SU-DHL-6 (cell line): ENCODE measurements around the gene SF3B1.

Source experiments
- H2AFZ ChIP-seq: fragments of 200-600 bp; sonication (generic); 2 replicates; pipeline ENCODE4 v1.6.1; 2014; ENCODE audit warnings: low read depth, mild to moderate bottlenecking, moderate library complexity, mixed read lengths, antibody characterized with exemption, low read length; ENCODE audit not compliant: severe bottlenecking
- H3F3A ChIP-seq: fragments of 200-600 bp; shearing (Covaris generic); 2 replicates; pipeline ENCODE4 v1.6.0; 2016; ENCODE audit warnings: antibody characterized with exemption, mild to moderate bottlenecking; ENCODE audit not compliant: insufficient read depth
- H3K27ac ChIP-seq: fragments of 200-600 bp; sonication (generic); 2 replicates; pipeline ENCODE4 v1.5.1; 2016; ENCODE audit warnings: low read depth, mild to moderate bottlenecking, low read length, moderate library complexity, mixed read lengths
- H3K27me3 ChIP-seq: fragments of 200-600 bp; sonication (generic), shearing (Covaris generic); 2 replicates; pipeline ENCODE4 v1.6.0; 2014; ENCODE audit warnings: mild to moderate bottlenecking, low read length
- H3K36me3 ChIP-seq: fragments of 200-600 bp; sonication (generic); 2 replicates; pipeline ENCODE4 v1.6.1; 2014; ENCODE audit warnings: mild to moderate bottlenecking, low read length, mixed read lengths
- H3K4me2 ChIP-seq: fragments of 300-600, 200-600 bp; shearing (Covaris generic), sonication (generic); 2 replicates; pipeline ENCODE4 v1.6.0; 2014; ENCODE audit warnings: low read length, low read depth, mild to moderate bottlenecking; ENCODE audit not compliant: poor library complexity, severe bottlenecking
- H3K4me3 ChIP-seq: fragments of 200-600 bp; sonication (generic); 2 replicates; pipeline ENCODE4 v1.5.1; 2014; ENCODE audit warnings: antibody characterized with exemption, low read length, mild to moderate bottlenecking, mixed read lengths; ENCODE audit not compliant: insufficient read depth, poor library complexity, severe bottlenecking
- H3K79me2 ChIP-seq: fragments of 200-600 bp; sonication (generic); 2 replicates; pipeline ENCODE4 v1.6.1; 2014; ENCODE audit warnings: mild to moderate bottlenecking, low read length, moderate library complexity; ENCODE audit not compliant: insufficient read depth
- H3K9ac ChIP-seq: fragments of 200-600 bp; sonication (generic); 2 replicates; pipeline ENCODE4 v1.7.0; 2014; ENCODE audit warnings: mild to moderate bottlenecking, low read length
- H3K9me2 ChIP-seq: fragments of 200-600 bp; sonication (generic); replicated peaks from 2 replicates; pipeline ENCODE4 v1.6.1; 2014; ENCODE audit warnings: low read length; ENCODE audit not compliant: insufficient read depth
- H3K9me3 ChIP-seq: fragments of 200-600 bp; sonication (generic); 2 replicates; pipeline ENCODE4 v1.6.1; 2014; ENCODE audit warnings: low read length, mixed read lengths; ENCODE audit not compliant: insufficient read depth
- H4K20me1 ChIP-seq: fragments of 200-600 bp; sonication (generic); 2 replicates; pipeline ENCODE4 v1.6.1; 2014; ENCODE audit warnings: low read depth, mild to moderate bottlenecking, antibody characterized with exemption, low read length, moderate library complexity, mixed read lengths
- EZH2phosphoT487 ChIP-seq: fragments of 200-600 bp; sonication (generic), shearing (Covaris generic); conservative IDR thresholded peaks from 2 replicates; pipeline ENCODE4 v1.6.1; 2018; ENCODE audit warnings: mild to moderate bottlenecking, antibody characterized with exemption, low read length, moderate library complexity, mixed read lengths
- TF ChIP-seq, protein P1 (sequence below): fragments of 200-600 bp; sonication (generic); IDR thresholded peaks from one replicate; pipeline ENCODE4 v1.5.1; 2017; ENCODE audit warnings: antibody characterized with exemption, mild to moderate bottlenecking, low read length, moderate library complexity; ENCODE audit not compliant: insufficient read depth, poor library complexity, severe bottlenecking

SF3B1 gene

DNA sequence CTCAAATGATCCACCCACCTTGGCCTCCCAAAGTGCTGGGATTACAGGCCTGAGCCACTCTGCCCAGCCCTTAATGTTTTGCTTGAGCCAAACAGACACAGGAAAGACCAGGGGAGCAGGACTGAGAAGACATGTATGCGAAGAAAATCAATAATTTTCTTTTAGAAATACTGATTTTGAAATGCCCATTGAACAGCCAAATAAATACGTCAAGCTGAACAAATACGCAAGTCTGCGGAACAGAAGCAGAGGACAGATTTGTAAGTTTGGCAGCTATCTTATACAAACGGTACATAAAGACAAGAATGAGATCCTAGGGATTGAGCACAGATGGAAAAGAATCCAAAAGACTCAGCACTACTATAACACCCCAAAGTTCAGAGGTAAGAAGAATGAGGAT is 20.8 kb downstream of the SF3B1 start:
- Histone ChIP-seq H3K4me2 (no peak overlapping the region), H3K9me3 (no peaks in the 10 kb centered on the region), H3K27ac (no peak overlapping the region), H2AFZ (no peak overlapping the region), H3K27me3 (no peaks in the 10 kb centered on the region), H3K36me3 (peaks cover 67% of the 10 kb centered on the region), H3K79me2 (peaks cover 40% of the 10 kb centered on the region), H3F3A (peaks cover 6% of the 10 kb centered on the region; the same call in 1 of the 2 replicates), H3K9me2 (no peaks in the 10 kb centered on the region), H3K9ac (no peak overlapping the region), H3K4me3 (no peak overlapping the region), H4K20me1 (peaks cover 7% of the 10 kb centered on the region)
- no peak for TF ChIP-seq EZH2phosphoT487
- TF ChIP-seq, protein P1, sequence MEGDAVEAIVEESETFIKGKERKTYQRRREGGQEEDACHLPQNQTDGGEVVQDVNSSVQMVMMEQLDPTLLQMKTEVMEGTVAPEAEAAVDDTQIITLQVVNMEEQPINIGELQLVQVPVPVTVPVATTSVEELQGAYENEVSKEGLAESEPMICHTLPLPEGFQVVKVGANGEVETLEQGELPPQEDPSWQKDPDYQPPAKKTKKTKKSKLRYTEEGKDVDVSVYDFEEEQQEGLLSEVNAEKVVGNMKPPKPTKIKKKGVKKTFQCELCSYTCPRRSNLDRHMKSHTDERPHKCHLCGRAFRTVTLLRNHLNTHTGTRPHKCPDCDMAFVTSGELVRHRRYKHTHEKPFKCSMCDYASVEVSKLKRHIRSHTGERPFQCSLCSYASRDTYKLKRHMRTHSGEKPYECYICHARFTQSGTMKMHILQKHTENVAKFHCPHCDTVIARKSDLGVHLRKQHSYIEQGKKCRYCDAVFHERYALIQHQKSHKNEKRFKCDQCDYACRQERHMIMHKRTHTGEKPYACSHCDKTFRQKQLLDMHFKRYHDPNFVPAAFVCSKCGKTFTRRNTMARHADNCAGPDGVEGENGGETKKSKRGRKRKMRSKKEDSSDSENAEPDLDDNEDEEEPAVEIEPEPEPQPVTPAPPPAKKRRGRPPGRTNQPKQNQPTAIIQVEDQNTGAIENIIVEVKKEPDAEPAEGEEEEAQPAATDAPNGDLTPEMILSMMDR, result no peak

DNA sequence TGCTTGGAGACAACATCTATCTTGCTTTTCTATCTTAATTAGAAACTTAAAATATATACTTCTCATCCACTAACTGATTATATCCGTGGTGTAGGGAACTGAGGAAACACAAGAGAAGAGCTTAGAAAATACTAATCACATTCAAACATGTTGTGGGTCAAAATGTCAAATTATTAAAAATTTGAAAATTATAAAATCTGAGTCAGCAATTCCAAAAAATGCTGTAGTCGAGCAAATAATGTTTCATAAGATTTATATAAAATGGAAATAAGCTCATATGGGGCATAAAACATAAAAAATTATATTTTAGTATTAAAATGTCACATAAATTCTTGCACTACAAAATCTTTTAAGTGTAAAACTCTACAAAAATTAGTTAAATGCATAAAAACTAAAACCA is 29.2 kb downstream of the SF3B1 start:
- peaks cover 80% of the 10 kb centered on the region for H3K36me3 ChIP-seq
- H3K9me3 ChIP-seq, result no peaks in the 10 kb centered on the region
- TF ChIP-seq, protein P1, result no peak
- no peak for TF ChIP-seq EZH2phosphoT487
- no peak overlapping the region for H2AFZ ChIP-seq
- H3K27ac ChIP-seq, result no peak overlapping the region
- no peaks in the 10 kb centered on the region for H3K27me3 ChIP-seq
- H3K4me3 ChIP-seq, result no peak overlapping the region
- peaks cover 15% of the 10 kb centered on the region; the same call in 1 of the 2 replicates for H3F3A ChIP-seq
- no peak overlapping the region for H3K4me2 ChIP-seq
- H3K9ac ChIP-seq, result no peak overlapping the region
- H3K79me2 ChIP-seq, result peaks cover 6% of the 10 kb centered on the region; the same call in 1 of the 2 replicates
- H3K9me2 ChIP-seq, result no peaks in the 10 kb centered on the region
- H4K20me1 ChIP-seq, result peaks cover 9% of the 10 kb centered on the region

DNA sequence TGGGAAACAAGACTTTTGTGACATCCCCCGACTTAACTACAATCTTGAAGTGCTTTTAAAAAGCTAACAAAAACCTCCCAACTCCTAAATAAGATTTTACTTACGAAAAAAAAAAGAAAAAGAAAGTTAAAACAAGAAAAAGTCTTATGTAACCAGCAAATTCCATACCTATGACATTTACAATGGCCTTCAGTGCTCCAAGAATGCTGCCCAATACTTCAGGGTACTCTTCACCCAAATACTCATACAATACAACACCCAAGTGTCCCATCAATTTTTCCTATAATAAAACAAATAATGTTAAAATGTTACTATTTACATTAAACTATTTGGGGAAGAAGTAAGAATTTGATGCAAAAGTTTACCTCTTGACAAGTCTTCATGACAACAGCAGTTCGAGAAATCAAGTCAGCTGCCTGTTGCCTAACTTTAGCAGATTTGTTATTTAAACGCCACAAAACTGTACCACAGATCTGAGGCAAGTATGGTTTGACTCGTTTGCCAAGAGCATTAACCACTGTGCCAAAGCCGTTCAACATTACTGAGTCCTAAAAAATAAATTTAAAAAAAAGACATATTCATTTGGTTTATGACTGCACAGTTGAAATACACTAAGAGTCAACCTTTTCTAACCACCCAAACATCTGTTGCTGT is 34.8 kb downstream of the SF3B1 start:
- Histone ChIP-seq H3K36me3 (peaks cover 95% of the 10 kb centered on the region), H3K27ac (no peak overlapping the region)

More for the DNA sequence above, 34.8 kb downstream of the SF3B1 start:
- H4K20me1 ChIP-seq, result peaks cover 4% of the 10 kb centered on the region; the same call in 1 of the 2 replicates
- H3K9me3 ChIP-seq, result no peaks in the 10 kb centered on the region
- no peak for TF ChIP-seq EZH2phosphoT487
- TF ChIP-seq, protein P1, result no peak
- H3K4me3 ChIP-seq, result no peak overlapping the region
- H2AFZ ChIP-seq, result no peak overlapping the region
- no peak overlapping the region for H3K9ac ChIP-seq
- no peak overlapping the region for H3K4me2 ChIP-seq
- H3F3A ChIP-seq, result peaks cover 17% of the 10 kb centered on the region; the same call in 1 of the 2 replicates
- H3K27me3 ChIP-seq, result no peaks in the 10 kb centered on the region
- no peaks in the 10 kb centered on the region for H3K79me2 ChIP-seq
- H3K9me2 ChIP-seq, result no peaks in the 10 kb centered on the region
